SKM-1 (cell line): ENCODE measurements around the gene CFP.
"Not testable (repeated sequence)": the region's sequence is repeated elsewhere in the genome, so short reads cannot be mapped to it uniquely, and the experiment has no call there.

Source experiments
- DNase-seq: peaks from one replicate; lab custom pipeline; 2025; ENCODE audit not compliant: unreplicated experiment; lab: John Stamatoyannopoulos, UW

The CFP gene

GRCh38 chrX:47607091-47607490 is 22.6 kb downstream of the CFP start:
- DNase-seq, result no peak

- DNase-seq, result peak; percentile 8
These were observed 24.7 kb downstream of the CFP start for GRCh38 chrX:47605024-47605423.

- not testable (repeated sequence) for DNase-seq
These were observed 26.6 kb downstream of the CFP start for GRCh38 chrX:47603125-47603524.

GRCh38 chrX:47597222-47597621 is 32.5 kb downstream of the CFP start:
- no peak for DNase-seq

- no peak for DNase-seq
These were observed 33.5 kb downstream of the CFP start for GRCh38 chrX:47596256-47596655.

- no peak for DNase-seq
These were observed 33.9 kb downstream of the CFP start for GRCh38 chrX:47595716-47596251.

GRCh38 chrX:47593522-47593921 is 36.2 kb downstream of the CFP start:
- DNase-seq, result no peak

GRCh38 chrX:47590984-47591383 is 38.7 kb downstream of the CFP start:
- no peak for DNase-seq

- no peak for DNase-seq
These were observed 41.6 kb downstream of the CFP start for GRCh38 chrX:47587906-47588735.

GRCh38 chrX:47587091-47587891 is 42.4 kb downstream of the CFP start:
- no peak for DNase-seq

- no peak for DNase-seq
These were observed 43.5 kb downstream of the CFP start for GRCh38 chrX:47586043-47586787.

GRCh38 chrX:47585273-47585672 is 44.5 kb downstream of the CFP start:
- DNase-seq, result no peak

- DNase-seq, result no peak
These were observed 45.0 kb downstream of the CFP start for GRCh38 chrX:47584714-47585113.

GRCh38 chrX:47583240-47583861 is 46.4 kb downstream of the CFP start:
- no peak for DNase-seq

GRCh38 chrX:47581731-47582647 is 47.7 kb downstream of the CFP start, which contains the start of gene TIMP1:
TSS of gene TIMP1 (plus strand) at chrX:47582436. CDS start at chrX:47583416, 980 bp downstream.
- DNase-seq, result peak; percentile 46

GRCh38 chrX:47579537-47579936 is 50.2 kb downstream of the CFP start:
- peak; percentile 53 for DNase-seq

GRCh38 chrX:47578692-47579091 is 51.0 kb downstream of the CFP start:
- DNase-seq, result no peak

- DNase-seq, result no peak
These were observed 51.8 kb downstream of the CFP start for GRCh38 chrX:47577901-47578300.

GRCh38 chrX:47577424-47577823 is 52.3 kb downstream of the CFP start:
- no peak for DNase-seq
